ENCODE results near the gene PSEN1.

The PSEN1 gene

DNA sequence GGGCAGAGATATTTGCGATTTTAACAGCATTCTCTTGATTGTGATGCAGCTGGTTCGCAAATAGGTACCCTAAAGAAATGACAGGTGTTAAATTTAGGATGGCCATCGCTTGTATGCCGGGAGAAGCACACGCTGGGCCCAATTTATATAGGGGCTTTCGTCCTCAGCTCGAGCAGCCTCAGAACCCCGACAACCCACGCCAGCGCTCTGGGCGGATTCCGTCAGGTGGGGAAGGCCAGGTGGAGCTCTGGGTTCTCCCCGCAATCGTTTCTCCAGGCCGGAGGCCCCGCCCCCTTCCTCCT lies 271 bp upstream of the PSEN1 start:
- in situ Hi-C loops (cut with MboI; ENCODE audit: low pct_unique_long_range_greater_than_20kb, low sequenced_read_pairs, unreplicated experiment), result no loop called here
- TF ChIP-seq, protein P1, sequence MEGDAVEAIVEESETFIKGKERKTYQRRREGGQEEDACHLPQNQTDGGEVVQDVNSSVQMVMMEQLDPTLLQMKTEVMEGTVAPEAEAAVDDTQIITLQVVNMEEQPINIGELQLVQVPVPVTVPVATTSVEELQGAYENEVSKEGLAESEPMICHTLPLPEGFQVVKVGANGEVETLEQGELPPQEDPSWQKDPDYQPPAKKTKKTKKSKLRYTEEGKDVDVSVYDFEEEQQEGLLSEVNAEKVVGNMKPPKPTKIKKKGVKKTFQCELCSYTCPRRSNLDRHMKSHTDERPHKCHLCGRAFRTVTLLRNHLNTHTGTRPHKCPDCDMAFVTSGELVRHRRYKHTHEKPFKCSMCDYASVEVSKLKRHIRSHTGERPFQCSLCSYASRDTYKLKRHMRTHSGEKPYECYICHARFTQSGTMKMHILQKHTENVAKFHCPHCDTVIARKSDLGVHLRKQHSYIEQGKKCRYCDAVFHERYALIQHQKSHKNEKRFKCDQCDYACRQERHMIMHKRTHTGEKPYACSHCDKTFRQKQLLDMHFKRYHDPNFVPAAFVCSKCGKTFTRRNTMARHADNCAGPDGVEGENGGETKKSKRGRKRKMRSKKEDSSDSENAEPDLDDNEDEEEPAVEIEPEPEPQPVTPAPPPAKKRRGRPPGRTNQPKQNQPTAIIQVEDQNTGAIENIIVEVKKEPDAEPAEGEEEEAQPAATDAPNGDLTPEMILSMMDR (IDR thresholded peaks at IDR 0.05; ENCODE audit: extremely low read depth, insufficient read depth, missing control alignments), result no peak
- DNase-seq (ENCODE audit: low spot score), result no peak

DNA sequence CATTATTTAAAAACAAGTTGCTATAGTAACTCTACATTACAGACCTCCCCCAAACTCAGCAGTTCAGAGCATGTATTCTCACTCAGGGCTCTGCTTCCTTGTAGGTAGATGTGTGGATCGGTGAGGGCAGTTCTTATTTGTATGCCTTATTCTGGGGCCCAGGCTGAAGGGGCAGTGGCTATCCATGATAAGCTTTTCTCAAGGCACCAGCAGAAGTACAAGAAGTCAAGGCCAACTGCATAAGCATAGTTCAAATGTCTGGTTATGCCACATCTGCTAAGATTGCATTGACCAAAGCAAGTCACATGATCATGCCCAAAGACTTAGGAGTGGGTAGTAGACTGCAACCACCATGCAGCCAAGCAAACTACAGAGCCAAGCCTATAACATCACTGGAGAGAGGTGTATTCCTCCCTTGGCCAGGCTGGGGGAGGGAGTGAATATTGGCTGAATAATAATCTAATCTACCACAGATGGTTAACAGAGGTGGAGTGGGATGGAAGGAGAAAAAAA lies 4.6 kb downstream of the PSEN1 start:
- no peak for DNase-seq (ENCODE audit: low spot score)
- TF ChIP-seq, protein P1 (IDR thresholded peaks at IDR 0.05; ENCODE audit: extremely low read depth, insufficient read depth, missing control alignments), result no peak
- in situ Hi-C loops (cut with MboI; ENCODE audit: low pct_unique_long_range_greater_than_20kb, low sequenced_read_pairs, unreplicated experiment), result no loop called here

DNA sequence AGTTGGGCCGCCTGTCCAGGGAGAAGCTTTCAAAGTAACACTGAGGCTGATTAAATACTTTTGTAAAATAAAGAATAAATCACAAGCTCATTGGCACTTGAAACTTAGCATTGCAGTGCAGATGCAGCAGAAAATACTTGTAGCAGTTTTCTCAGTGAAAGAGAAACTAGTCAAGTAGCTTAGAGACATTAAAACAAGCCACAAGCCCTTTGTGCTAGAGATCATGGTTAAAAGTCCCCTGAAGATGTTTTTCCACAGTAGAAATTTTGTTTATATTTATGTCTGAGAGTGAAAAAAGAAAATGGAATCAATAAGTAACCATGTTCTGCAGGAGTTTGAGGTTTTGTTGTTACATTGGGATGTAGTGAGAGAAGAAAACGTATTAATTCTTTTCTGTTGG lies 5.9 kb downstream of the PSEN1 start:
- DNase-seq (ENCODE audit: low spot score), result peak; percentile 55
- TF ChIP-seq, protein P1 (IDR thresholded peaks at IDR 0.05; ENCODE audit: extremely low read depth, insufficient read depth, missing control alignments), result no peak
- in situ Hi-C loops (cut with MboI; ENCODE audit: low pct_unique_long_range_greater_than_20kb, low sequenced_read_pairs, unreplicated experiment), result no loop called here

DNA sequence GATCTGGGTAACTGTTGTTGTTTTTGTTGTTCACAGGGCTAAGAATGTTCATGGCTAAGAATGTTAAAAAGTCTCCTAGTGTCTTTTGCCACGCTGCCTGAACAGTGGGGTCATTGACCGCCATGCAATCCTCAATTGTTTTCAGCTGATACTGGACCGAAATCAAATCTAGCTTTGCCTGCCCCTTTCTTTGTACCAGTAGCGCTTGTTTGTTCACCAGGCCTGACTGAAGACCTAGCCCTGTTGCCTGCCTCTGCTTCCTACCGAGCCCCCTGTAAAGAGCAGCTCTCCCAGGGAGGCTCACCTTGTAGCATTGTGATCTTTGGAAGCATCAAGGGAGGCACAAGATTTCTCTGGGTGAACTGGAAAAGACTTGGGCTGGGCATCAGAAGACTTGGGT lies 6.7 kb downstream of the PSEN1 start:
- TF ChIP-seq, protein P1 (IDR thresholded peaks at IDR 0.05; ENCODE audit: extremely low read depth, insufficient read depth, missing control alignments), result no peak
- in situ Hi-C loops (cut with MboI; ENCODE audit: low pct_unique_long_range_greater_than_20kb, low sequenced_read_pairs, unreplicated experiment), result no loop called here
- no peak for DNase-seq (ENCODE audit: low spot score)

DNA sequence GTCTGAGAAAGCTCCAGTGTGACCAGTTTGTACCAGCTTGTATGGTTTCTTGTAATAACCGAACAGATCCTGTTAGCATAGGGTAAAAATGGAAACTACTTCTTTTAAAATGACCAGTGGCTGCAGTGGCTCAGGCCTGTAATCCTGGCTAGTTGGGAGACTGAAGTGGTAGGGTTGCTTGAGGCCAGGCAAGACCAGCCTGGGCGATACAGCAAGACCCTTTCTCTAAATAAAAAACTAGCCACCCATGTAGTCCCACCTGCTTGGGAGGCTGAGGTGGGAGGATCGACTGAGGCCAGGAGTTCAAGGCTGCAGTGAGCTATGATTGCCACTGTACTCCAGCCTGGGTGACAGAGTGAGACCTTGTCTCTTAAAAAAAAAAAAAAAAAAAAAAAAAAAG lies 7.3 kb downstream of the PSEN1 start:
- no peak for DNase-seq (ENCODE audit: low spot score)
- TF ChIP-seq, protein P1 (IDR thresholded peaks at IDR 0.05; ENCODE audit: extremely low read depth, insufficient read depth, missing control alignments), result no peak
- in situ Hi-C loops (cut with MboI; ENCODE audit: low pct_unique_long_range_greater_than_20kb, low sequenced_read_pairs, unreplicated experiment), result no loop called here

DNA sequence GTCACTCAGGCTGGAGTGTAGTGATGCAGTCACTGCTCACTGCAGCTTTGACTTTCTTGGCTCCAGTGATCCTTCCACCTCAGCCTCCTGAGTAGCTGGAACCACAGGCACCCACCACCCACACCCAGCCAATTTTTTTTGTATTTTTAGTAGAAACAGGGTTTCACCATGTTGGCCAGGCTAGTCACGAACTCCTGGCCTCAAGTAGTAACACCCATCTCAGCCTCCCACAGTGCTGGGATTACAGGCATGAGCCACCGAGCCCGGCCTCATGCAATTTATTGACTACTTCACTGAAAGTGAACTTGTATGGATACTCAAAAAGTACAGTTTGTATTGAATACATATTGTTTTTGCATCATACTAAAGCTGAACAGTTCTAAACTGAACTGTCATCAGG lies 9.1 kb downstream of the PSEN1 start:
- TF ChIP-seq, protein P1 (IDR thresholded peaks at IDR 0.05; ENCODE audit: extremely low read depth, insufficient read depth, missing control alignments), result no peak
- in situ Hi-C loops (cut with MboI; ENCODE audit: low pct_unique_long_range_greater_than_20kb, low sequenced_read_pairs, unreplicated experiment), result no loop called here
- DNase-seq (ENCODE audit: low spot score), result no peak

DNA sequence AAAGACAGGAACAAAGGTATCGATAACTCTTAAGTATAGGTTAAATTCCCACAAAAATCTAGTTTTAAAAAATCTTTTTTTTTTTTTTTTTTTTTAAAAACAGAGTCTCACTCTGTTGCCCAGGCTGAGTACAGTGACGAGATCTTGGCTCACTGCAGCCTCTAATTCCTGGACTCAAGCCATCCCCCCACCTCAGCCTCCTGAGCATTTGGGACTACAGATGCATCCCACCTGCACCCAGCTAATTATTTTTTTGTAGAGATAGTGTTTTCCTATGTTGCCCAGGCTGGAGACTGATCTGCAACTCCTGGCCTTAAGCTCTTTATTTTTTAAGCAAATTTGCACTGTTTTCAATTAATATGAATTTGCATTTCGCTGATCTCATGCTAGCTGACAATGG lies 9.8 kb downstream of the PSEN1 start:
- in situ Hi-C loops (cut with MboI; ENCODE audit: low pct_unique_long_range_greater_than_20kb, low sequenced_read_pairs, unreplicated experiment), result no loop called here
- no peak for DNase-seq (ENCODE audit: low spot score)
- TF ChIP-seq, protein P1 (IDR thresholded peaks at IDR 0.05; ENCODE audit: extremely low read depth, insufficient read depth, missing control alignments), result no peak
